ENCODE results near the gene CADM2. TPM values are rescaled to one million over a fixed set of nuclear protein-coding genes. Genes with fewer than 3 reads are reported as not detected.

Gene CADM2
- total and polyA plus RNA-seq, 2 donors (not counting 3 experiments of a cell fraction or from before 2014, with no cell fraction given), result not detected

DNA sequence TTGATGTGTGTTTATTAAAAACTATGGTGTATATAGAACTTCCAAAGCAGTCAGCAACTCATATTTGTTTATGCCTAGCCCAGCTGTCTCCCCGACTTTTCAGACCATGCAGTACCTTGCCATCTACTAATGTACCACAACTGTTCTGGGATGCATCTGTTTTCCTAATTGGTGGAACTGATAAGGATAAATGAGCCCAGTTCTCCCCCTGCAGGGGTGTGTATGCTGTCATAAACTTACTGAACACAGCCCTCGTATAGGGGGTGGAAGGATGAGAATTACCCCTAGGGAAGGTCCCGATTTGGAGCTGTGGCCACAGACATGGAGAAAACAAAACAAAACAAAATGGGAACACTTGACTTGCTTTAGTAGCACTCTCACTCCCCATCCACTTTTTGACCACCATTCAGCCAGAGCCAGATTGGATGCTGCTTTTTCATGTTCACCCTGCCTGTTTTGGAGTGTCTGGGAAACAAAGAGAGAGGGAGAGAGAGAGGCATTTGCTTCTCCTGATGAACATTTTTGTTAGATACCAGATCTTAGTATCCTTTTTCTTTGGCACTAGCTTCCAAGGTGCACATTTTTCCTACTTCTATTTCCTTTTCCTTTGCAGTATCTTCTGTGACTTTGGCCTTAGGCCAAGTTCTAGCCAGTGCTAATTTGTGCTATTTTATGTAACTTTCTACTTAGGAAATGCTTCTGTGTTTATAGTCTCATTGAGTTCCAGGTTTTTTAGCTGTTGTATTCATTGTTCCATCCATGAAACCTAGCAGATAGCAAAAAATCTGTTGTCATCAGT is 29.1 kb downstream of the CADM2 start:
- Histone ChIP-seq H4K20me1 (replicated peaks; ENCODE audit: control insufficient read depth, extremely low read depth, insufficient read depth, low read length) (no peaks in the 10 kb centered on the region), H3K4me2 (ENCODE audit: insufficient read depth, low read length) (no peak overlapping the region), H2AFZ (ENCODE audit: low read depth, low read length) (no peak overlapping the region), H3K27me3 (ENCODE audit: control insufficient read depth in 2 of 2, insufficient read depth in 2 of 2, low read length in 2 of 2) (no peaks in the 10 kb centered on the region), H3K9ac (replicated peaks; ENCODE audit: extremely low read depth, insufficient read depth, low read length) (no peak overlapping the region), H3K79me2 (ENCODE audit: control insufficient read depth, insufficient read depth, low read length) (no peaks in the 10 kb centered on the region), H3K4me3 (replicated peaks in 1 of 3; ENCODE audit: insufficient read depth in 1 of 3, low read depth in 1 of 3, low read length in 3 of 3) (no peak overlapping the region), H3K27ac (ENCODE audit: insufficient read depth, low read depth, low read length) (no peak overlapping the region), H3K9me1 (replicated peaks; ENCODE audit: control insufficient read depth, extremely low read depth, insufficient read depth, low read length) (no peaks in the 10 kb centered on the region), H3K4me1 (ENCODE audit: control insufficient read depth, extremely low read depth, insufficient read depth, low read length) (no peaks in the 10 kb centered on the region), H3K36me3 (ENCODE audit: control insufficient read depth in 2 of 2, extremely low read depth in 1 of 2, insufficient read depth in 2 of 2, low read length in 2 of 2) (no peaks in the 10 kb centered on the region), H3K9me3 (replicated peaks; ENCODE audit: control insufficient read depth, insufficient read depth, low read length) (no peaks in the 10 kb centered on the region)
- no TSS peak for BruUV-seq (replicated peaks)
- FAIRE-seq (no peak), DNase-seq (ENCODE audit: low read depth, low spot score) (no peak)
- no peak for TF ChIP-seq JUN (IDR thresholded peaks at IDR 0.05; ENCODE audit: borderline replicate concordance, insufficient read depth, insufficient read length, low read depth)
- TF ChIP-seq, protein P1, sequence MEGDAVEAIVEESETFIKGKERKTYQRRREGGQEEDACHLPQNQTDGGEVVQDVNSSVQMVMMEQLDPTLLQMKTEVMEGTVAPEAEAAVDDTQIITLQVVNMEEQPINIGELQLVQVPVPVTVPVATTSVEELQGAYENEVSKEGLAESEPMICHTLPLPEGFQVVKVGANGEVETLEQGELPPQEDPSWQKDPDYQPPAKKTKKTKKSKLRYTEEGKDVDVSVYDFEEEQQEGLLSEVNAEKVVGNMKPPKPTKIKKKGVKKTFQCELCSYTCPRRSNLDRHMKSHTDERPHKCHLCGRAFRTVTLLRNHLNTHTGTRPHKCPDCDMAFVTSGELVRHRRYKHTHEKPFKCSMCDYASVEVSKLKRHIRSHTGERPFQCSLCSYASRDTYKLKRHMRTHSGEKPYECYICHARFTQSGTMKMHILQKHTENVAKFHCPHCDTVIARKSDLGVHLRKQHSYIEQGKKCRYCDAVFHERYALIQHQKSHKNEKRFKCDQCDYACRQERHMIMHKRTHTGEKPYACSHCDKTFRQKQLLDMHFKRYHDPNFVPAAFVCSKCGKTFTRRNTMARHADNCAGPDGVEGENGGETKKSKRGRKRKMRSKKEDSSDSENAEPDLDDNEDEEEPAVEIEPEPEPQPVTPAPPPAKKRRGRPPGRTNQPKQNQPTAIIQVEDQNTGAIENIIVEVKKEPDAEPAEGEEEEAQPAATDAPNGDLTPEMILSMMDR (IDR thresholded peaks at IDR 0.05; ENCODE audit: extremely low read depth in 1 of 2, insufficient read depth in 1 of 2, low read depth in 1 of 2, low read length in 2 of 2), result no peak
- no peak for TF ChIP-seq POLR2AphosphoS5 (IDR thresholded peaks at IDR 0.05; ENCODE audit: insufficient read depth, low read depth, low read length)
- TF ChIP-seq MYC (IDR thresholded peaks at IDR 0.05; ENCODE audit: low read depth, low read length), result no peak
- no peak for TF ChIP-seq FOS (IDR thresholded peaks at IDR 0.05; ENCODE audit: borderline replicate concordance, insufficient read depth, low read length)
- TF ChIP-seq POLR2A (IDR thresholded peaks at IDR 0.05; ENCODE audit: low read depth, low read length), result no peak
- TF ChIP-seq, protein P2, sequence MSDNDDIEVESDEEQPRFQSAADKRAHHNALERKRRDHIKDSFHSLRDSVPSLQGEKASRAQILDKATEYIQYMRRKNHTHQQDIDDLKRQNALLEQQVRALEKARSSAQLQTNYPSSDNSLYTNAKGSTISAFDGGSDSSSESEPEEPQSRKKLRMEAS (IDR thresholded peaks at IDR 0.05; ENCODE audit: insufficient read depth, insufficient read length), result no peak
- no peak for TF ChIP-seq EZH2 (IDR thresholded peaks at IDR 0.05; ENCODE audit: borderline replicate concordance, low read depth, low read length, severe bottlenecking)
- TF ChIP-seq GATA2 (IDR thresholded peaks at IDR 0.05; ENCODE audit: insufficient read depth, insufficient read length, low read depth, low read length), result no peak
- CTCF ChIA-PET, result no interaction called here
- intact Hi-C loops (cut with micrococcal nuclease) (no loop called here), dilution Hi-C loops (cut with MboI; ENCODE audit: extremely low pct_ligation_motif_present, low sequenced_read_pairs) (no loop called here)
- POLR2A ChIA-PET, result no interaction called here
